PC-9 (cell line): Measurements from ENCODE around the gene CLINT1. TPM values are rescaled to one million over a fixed set of nuclear protein-coding genes. Genes with fewer than 3 reads are reported as not detected.

ENCODE experiments used
- BruUV-seq: library from RNA; stranded (reverse); fragments of 400-500 nt; replicated peaks from 2 replicates; lab custom pipeline; 2021; lab: Mats Ljungman, UMichigan
- CTCF ChIA-PET: fragments of 300-600 bp; sonication (Branson Sonifier 250); formaldehyde crosslinking; loops from one replicate; lab custom pipeline; 2022; ENCODE audit warnings: antibody characterized with exemption; lab: Charles Lee
- POLR2A ChIA-PET: fragments of 300-600 bp; sonication (Branson Sonifier 250); formaldehyde crosslinking; loops from one replicate; lab custom pipeline; 2022; ENCODE audit warnings: antibody characterized with exemption; ENCODE audit not compliant: unreplicated experiment; lab: Charles Lee
- DNase-seq, 2 experiments: peaks; one replicate each; pipeline versions ENCODE4 v3.0.0 to v3.0.0-alpha.2; 2015 to 2022; ENCODE audit warnings: mixed read lengths in 1 of 2
- H2AFZ ChIP-seq: fragments of 200-600 bp; sonication (generic); 2 replicates; pipeline ENCODE4 v1.8.1; 2017; ENCODE audit warnings: antibody characterized with exemption
- H3F3A ChIP-seq: fragments of 200-600 bp; sonication (generic); 2 replicates; pipeline ENCODE4 v1.8.1; 2017; ENCODE audit warnings: antibody characterized with exemption, mild to moderate bottlenecking, low read depth; ENCODE audit not compliant: insufficient read depth
- H3K27ac ChIP-seq: fragments of 200-600 bp; sonication (generic); 2 replicates; pipeline ENCODE4 v1.6.1; 2016; ENCODE audit warnings: mixed run types
- H3K27me3 ChIP-seq: fragments of 200-600 bp; sonication (generic); 2 replicates; pipeline ENCODE4 v1.6.1; 2016; ENCODE audit warnings: low read depth, mixed run types; ENCODE audit not compliant: insufficient read depth
- H3K36me3 ChIP-seq: fragments of 200-600 bp; sonication (generic); 2 replicates; pipeline ENCODE4 v1.6.1; 2016; ENCODE audit warnings: low read depth, mixed run types
- H3K4me1 ChIP-seq: fragments of 200-600 bp; sonication (generic); replicated peaks from 2 replicates; pipeline ENCODE4 v1.6.1; 2016; ENCODE audit warnings: mixed run types; ENCODE audit not compliant: insufficient read depth
- H3K4me2 ChIP-seq: fragments of 200-600 bp; sonication (generic); 2 replicates; pipeline ENCODE4 v1.6.1; 2017; ENCODE audit warnings: mixed run types
- H3K4me3 ChIP-seq: fragments of 200-600 bp; sonication (generic); 2 replicates; pipeline ENCODE4 v1.6.1; 2016; ENCODE audit warnings: mixed run types
- H3K79me2 ChIP-seq: fragments of 200-600 bp; sonication (generic); 2 replicates; pipeline ENCODE4 v1.6.1; 2017; ENCODE audit warnings: low read depth, mixed run types
- H3K9me2 ChIP-seq: fragments of 200-600 bp; sonication (generic); 2 replicates; pipeline ENCODE4 v1.8.1; 2017; ENCODE audit warnings: mild to moderate bottlenecking; ENCODE audit not compliant: insufficient read depth
- H3K9me3 ChIP-seq: fragments of 200-600 bp; sonication (generic); 2 replicates; pipeline ENCODE4 v1.8.1; 2016; ENCODE audit warnings: low read depth; ENCODE audit not compliant: insufficient read depth
- H4K20me1 ChIP-seq: fragments of 200-600 bp; sonication (generic); 2 replicates; pipeline ENCODE4 v1.8.1; 2017; ENCODE audit not compliant: insufficient read depth
- CTCF ChIP-seq: fragments of 200-600 bp; sonication (generic); conservative IDR thresholded peaks from 2 replicates; pipeline ENCODE4 v1.6.1; 2017; ENCODE audit warnings: mixed run types, antibody characterized with exemption, mild to moderate bottlenecking, moderate library complexity
- EZH2 ChIP-seq: fragments of 200-600 bp; sonication (generic); IDR thresholded peaks from 2 replicates; pipeline ENCODE4 v1.8.0; 2017; ENCODE audit warnings: antibody characterized with exemption, low read depth
- intact Hi-C: fragments of 100-400 bp; cut with micrococcal nuclease; formaldehyde crosslinking; loops from one replicate; pipeline ENCODE4 v1.10.0; 2022; ENCODE audit not compliant: unreplicated experiment
- total RNA-seq: library from RNA; stranded (reverse); gene quantifications from 2 replicates; pipeline ENCODE4 v1.2.3, GENCODE V29; 2021

CLINT1 gene
- total RNA-seq, 1 experiment from 2014 or later = 95.8 TPM

GRCh38 chr5:157877821-157878220 lies 18.9 kb upstream of the CLINT1 start:
- Histone ChIP-seq H3K79me2 (no peaks in the 10 kb centered on the region), H3K4me1 (no peaks in the 10 kb centered on the region), H3K27ac (no peak overlapping the region), H2AFZ (no peak overlapping the region), H3K27me3 (no peaks in the 10 kb centered on the region), H3K9me2 (no peaks in the 10 kb centered on the region), H3F3A (no peaks in the 10 kb centered on the region), H3K4me2 (no peak overlapping the region), H3K4me3 (no peak overlapping the region), H4K20me1 (no peaks in the 10 kb centered on the region), H3K9me3 (no peaks in the 10 kb centered on the region), H3K36me3 (no peaks in the 10 kb centered on the region)
- POLR2A ChIA-PET = interaction anchor here (0.6 kb wide), 1 partner anchor 116 kb away, joined by 12 read pairs; no protein-coding TSS in a partner anchor
- BruUV-seq = no TSS peak
- CTCF ChIA-PET = no interaction called here
- no peak for DNase-seq
- intact Hi-C loops = no loop called here
- no peak for TF ChIP-seq CTCF
- no peak for TF ChIP-seq EZH2

- CTCF ChIA-PET = no interaction called here
- no peak overlapping the region for H3K4me3 ChIP-seq
- no peak for TF ChIP-seq CTCF
- no peak for TF ChIP-seq EZH2
- DNase-seq = no peak
- H3K27ac ChIP-seq = no peak overlapping the region
- intact Hi-C loops = no loop called here
- H3K4me1 ChIP-seq = peaks cover 10% of the 10 kb centered on the region
- H3K36me3 ChIP-seq = no peaks in the 10 kb centered on the region
- POLR2A ChIA-PET = no interaction called here
- H3K9me2 ChIP-seq = no peaks in the 10 kb centered on the region
- no peaks in the 10 kb centered on the region for H3K79me2 ChIP-seq
- no peaks in the 10 kb centered on the region for H3K9me3 ChIP-seq
- BruUV-seq = no TSS peak
- H4K20me1 ChIP-seq = no peaks in the 10 kb centered on the region
- H3K4me2 ChIP-seq = no peak overlapping the region
- no peaks in the 10 kb centered on the region for H3K27me3 ChIP-seq
- no peaks in the 10 kb centered on the region for H3F3A ChIP-seq
- H2AFZ ChIP-seq = no peak overlapping the region
Measured at GRCh38 chr5:157874861-157875260, 15.9 kb upstream of the CLINT1 start.

GRCh38 chr5:157870837-157871834 lies 12.2 kb upstream of the CLINT1 start:
- Histone ChIP-seq H3K9me2 (no peaks in the 10 kb centered on the region), H3K79me2 (no peaks in the 10 kb centered on the region), H2AFZ (no peak overlapping the region), H3K4me3 (no peak overlapping the region), H3K27me3 (no peaks in the 10 kb centered on the region), H3K27ac (peak overlapping the region; percentile 61), H3K4me2 (peak overlapping the region; percentile 26; the same call in 1 of the 2 replicates), H3K4me1 (peaks cover 10% of the 10 kb centered on the region), H3K36me3 (no peaks in the 10 kb centered on the region), H3F3A (no peaks in the 10 kb centered on the region), H3K9me3 (no peaks in the 10 kb centered on the region), H4K20me1 (no peaks in the 10 kb centered on the region)
- CTCF ChIA-PET = no interaction called here
- intact Hi-C loops = no loop called here
- POLR2A ChIA-PET = no interaction called here
- TF ChIP-seq EZH2 (no peak), CTCF (no peak)
- BruUV-seq = no TSS peak
- DNase-seq = peak in 1 of 2 experiments; percentile 51
